KOPT-K1 (cell line): ENCODE results near the gene LMAN2L.

Source experiments
- H3K27ac ChIP-seq: fragments of 200-600 bp; sonication (generic); 2 replicates; pipeline ENCODE4 v1.5.1; 2016; ENCODE audit warnings: antibody characterized with exemption, mild to moderate bottlenecking, low read depth, low read length; ENCODE audit not compliant: poor library complexity, severe bottlenecking
- H3K36me3 ChIP-seq: fragments of 200-600 bp; sonication (generic); 2 replicates; pipeline ENCODE4 v1.5.1; 2017; ENCODE audit warnings: antibody characterized with exemption, mild to moderate bottlenecking, low read length, moderate library complexity; ENCODE audit not compliant: insufficient read depth
- H3K9me3 ChIP-seq: fragments of 200-600 bp; sonication (generic); 2 replicates; pipeline ENCODE4 v1.5.1; 2017; ENCODE audit warnings: antibody characterized with exemption, low read length, mild to moderate bottlenecking; ENCODE audit not compliant: insufficient read depth, poor library complexity, severe bottlenecking

LMAN2L gene

GRCh38 chr2:96665083-96665569 is 74.7 kb downstream of the LMAN2L start:
- no peaks in the 10 kb centered on the region for H3K36me3 ChIP-seq
- H3K27ac ChIP-seq = no peak overlapping the region
- H3K9me3 ChIP-seq = no peaks in the 10 kb centered on the region

- no peaks in the 10 kb centered on the region for H3K9me3 ChIP-seq
- H3K27ac ChIP-seq = no peak overlapping the region
- H3K36me3 ChIP-seq = no peaks in the 10 kb centered on the region
Observed at GRCh38 chr2:96664366-96664925, 75.4 kb downstream of the LMAN2L start.

DNA sequence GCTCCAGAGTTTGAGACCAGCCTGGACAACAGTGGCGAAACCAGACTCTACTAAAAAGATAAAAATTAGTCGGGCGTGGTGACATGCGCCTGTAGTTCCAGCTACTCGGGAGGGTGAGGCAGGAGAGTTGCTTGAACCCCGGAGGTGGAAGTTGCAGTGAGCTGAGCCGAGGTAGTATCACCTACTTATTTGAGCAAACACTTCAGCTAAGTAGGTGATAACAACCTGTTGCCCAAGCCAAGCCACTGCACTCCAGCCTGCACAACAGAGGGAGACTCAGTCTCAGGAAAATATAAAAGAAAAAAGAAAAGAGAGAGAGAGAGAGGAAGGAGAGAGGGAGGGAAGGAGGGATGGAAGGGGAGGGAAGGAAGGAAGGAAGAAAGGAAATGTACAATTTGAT is 76.0 kb downstream of the LMAN2L start:
- no peaks in the 10 kb centered on the region for H3K9me3 ChIP-seq
- no peak overlapping the region for H3K27ac ChIP-seq
- no peaks in the 10 kb centered on the region for H3K36me3 ChIP-seq

DNA sequence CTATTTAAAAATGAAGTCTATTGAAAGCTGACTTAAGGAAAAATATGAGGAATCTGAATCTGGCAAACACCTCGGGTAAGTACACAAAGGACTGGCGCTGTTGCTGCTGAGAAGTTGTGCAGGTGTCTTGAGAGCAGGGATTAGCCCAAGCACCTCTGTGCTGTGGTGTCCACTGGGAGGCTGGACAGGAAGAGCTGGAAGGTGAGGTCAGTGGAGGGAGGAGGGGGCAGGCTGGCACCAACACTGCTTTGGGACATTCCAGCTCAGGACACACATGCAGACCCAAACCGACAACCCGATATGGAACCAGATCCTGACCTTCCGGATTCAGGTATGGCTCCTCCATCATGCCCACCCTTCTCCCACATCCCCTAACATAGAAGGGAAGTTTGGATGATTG is 76.7 kb downstream of the LMAN2L start:
- Histone ChIP-seq H3K36me3 (no peaks in the 10 kb centered on the region), H3K9me3 (no peaks in the 10 kb centered on the region), H3K27ac (no peak overlapping the region)

- no peaks in the 10 kb centered on the region for H3K9me3 ChIP-seq
- H3K36me3 ChIP-seq = no peaks in the 10 kb centered on the region
- no peak overlapping the region for H3K27ac ChIP-seq
Observed at GRCh38 chr2:96662360-96662759, 77.5 kb downstream of the LMAN2L start.

DNA sequence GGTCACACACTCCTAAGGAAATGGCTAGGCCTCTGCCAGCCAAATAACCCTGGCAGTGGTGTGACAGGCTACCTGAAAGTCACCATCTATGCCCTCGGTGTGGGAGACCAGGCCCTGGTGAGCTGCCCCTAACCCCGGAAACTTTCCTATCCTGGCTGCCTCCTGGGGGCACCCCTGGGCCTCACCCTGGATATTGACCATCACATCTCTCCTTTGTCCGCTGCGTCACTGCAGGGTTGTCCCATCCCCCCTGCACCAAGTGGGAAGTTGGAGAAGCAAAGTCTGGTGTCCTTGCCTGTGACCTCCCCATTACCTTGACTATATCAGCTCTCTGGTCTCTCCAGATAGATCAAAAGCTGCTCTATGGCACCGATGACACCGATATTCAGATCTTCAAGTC is 78.5 kb downstream of the LMAN2L start:
- Histone ChIP-seq H3K9me3 (no peaks in the 10 kb centered on the region), H3K27ac (no peak overlapping the region)

DNA sequence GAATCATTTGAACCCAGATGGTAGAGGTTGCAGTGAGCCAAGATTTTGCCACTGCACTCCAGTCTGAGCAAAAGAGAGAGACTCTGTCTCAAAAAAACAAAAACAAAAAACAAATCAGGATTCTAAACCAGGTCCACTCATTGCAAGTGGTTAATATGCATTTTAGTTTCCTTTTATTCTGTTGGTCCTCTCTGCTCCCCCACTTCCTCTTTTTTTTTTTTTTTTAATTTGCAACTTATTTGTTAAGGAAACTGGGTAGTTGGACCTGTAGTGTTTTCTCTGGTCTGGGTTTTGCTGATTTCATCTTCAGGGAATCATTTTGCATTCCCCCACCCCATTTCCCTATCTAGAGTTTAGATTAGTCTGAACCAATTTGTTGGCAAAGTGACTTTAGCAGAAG is 83.3 kb downstream of the LMAN2L start:
- Histone ChIP-seq H3K36me3 (no peaks in the 10 kb centered on the region), H3K27ac (no peak overlapping the region), H3K9me3 (no peaks in the 10 kb centered on the region)

More for the DNA sequence above, 78.5 kb downstream of the LMAN2L start:
- no peaks in the 10 kb centered on the region for H3K36me3 ChIP-seq
